Middle frontal gyrus (tissue), 1 donor: Measurements from ENCODE around the gene ZNF480.
"Not testable (repeated sequence)": the region's sequence is repeated elsewhere in the genome, so short reads cannot be mapped to it uniquely, and the experiment has no call there.

Experiments used
- DNase-seq: peaks from one replicate; pipeline ENCODE4 v3.0.0-alpha.2; 2015; ENCODE audit warnings: low spot score; ENCODE audit errors: extremely low spot score

ZNF480 gene

DNA sequence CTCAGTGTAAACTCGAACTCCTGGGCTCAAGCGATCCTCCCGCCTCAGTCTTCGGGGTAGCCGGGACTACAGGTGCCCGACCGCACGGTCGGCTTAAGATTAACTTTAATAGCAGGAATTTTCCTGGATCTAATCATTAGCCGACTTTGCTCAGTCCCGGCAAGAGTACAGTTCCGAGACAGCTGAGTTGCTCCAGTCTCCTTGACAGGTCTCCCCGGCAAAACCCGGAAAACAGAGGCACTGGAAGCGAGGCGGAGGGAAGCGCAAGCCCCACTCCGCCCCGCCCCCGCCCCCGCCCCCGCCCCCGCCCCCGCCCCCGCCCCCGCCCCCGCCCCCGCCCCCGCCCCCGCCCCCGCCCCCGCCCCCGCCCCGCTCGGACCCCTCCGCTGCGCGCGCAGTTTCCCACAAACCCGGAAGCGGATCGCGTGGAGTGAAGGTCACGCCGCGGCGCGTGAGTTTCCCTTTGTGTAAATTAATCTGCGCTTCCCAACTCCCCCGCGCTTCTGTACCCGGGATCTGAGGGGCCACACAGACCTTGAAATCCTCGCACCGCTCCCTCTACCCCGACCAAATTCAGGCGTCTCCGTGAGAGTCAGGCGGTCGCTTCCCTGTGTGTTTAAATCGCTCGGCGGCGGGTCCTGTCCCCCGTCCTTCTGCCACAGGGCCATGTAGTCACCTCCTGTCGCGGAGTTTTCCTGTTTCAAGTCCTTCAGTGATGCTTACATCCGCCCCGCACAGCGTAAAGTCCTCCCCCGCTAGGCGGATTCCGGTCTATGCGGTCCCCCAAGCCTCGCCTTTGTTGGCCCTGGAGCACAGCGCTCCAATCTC lies at the start of gene ZNF480:
TSS of gene ZNF480 (plus strand) at position 397 of the 828 bp plus-strand sequence. CDS start 3,244 bp downstream, outside the sequence.
- DNase-seq: peak; percentile 80

DNA sequence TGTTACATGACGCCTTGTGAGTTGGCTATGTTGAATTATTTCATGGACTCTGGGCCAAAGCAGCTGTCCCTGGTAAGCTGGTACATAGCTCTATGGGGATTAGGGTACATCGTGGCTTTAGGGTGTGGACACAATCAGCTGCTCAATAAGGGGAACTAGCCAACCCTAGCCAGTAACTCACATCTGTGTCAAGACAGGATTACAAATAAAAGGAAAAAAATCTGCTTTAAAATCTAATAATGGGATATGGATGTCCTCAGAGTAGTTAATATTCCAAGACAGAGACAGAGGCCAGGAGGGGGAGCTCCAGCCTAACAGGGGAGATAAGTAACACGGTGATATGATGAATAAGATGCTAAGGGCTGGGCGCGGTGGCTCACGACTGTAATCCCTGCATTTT lies 48.7 kb upstream of the ZNF480 start:
- DNase-seq: no peak

DNA sequence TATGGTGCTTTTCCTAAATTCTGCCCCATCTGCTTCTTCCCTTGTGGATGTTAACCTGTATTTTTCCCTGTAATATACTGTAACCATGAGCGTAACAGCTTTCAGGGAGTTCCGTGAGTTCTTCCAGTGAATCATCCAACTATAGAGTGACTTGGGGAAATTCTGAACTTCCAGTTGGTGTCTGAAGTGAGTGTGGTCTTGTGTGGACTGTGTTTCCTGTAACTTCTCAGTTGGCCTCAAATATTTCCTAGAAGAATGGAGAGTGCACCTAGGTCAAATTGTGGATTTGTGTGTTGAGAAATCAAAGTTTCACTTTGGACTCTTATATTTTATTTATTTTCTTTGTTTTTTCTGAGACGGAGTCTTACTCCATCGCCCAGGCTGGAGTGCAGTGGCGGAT lies 38.5 kb upstream of the ZNF480 start:
- no peak for DNase-seq

DNA sequence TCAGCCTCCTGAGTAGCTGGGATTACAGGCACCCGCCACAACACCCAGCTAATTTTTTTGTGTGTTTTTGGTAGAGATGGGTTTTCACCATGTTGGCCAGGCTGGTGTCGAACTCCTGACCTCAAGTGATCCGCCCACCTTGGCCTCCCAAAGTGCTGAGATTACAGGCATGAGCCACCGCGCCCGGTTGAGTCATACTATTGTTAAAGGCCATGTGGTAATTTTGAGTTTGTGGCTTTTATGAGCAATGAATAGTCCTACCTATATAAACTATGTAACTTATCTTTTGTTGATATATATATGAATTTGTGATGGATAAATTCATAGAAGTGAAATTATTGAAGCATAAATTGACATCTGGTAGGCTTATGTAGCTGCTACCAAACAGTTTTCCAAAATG lies 31.4 kb upstream of the ZNF480 start:
- DNase-seq: not testable (repeated sequence)

DNA sequence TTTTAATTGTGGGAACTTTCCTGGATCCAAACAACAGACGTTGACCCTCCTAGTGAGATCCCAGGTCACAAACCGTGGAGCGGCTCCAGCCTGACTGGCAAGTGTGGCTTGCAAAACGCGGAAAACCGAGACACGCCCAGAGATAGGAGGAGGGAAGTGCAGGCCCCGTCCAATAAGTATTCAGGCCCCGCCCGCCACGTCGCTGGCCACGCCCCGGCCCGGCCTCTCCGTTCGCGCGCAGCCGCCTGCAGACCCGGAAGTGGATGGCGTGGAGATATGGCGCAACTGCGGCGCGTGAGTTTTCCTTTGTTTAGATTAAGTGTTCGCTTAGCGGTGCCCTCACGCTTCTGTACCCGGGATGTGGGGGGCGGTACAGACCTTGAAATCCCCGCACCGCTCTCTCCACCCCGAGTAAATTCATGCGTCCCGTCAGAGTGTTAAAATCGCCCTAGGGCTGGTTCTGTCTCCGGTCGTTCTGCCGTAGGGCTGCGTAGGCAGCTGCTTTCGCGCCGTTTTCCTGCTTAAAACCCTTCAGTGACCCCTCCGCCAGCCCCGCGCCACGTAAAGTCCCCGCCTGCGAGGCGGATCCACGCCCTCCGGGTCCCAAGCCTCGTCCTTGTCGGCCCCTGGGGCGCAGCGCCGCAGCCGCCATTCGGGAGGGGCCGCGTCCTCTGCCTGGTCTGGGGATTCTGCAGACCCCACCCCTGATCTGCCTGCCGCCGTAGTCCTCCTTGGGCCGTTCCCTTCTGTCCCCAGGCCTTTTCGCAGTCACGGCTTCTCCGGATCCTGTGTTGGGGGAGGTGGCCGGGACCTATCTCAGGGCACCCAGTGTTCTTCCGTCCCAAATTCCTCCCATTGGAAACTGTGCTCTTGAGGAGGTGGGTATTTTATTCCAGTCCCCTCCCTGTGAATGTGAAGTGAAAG lies 27.4 kb upstream of the ZNF480 start, which contains the start of gene ZNF766:
TSS of gene ZNF766 (plus strand) at position 250 of the 924 bp plus-strand sequence. CDS start at position 277, 27 bp downstream.
- peak; percentile 84 for DNase-seq

DNA sequence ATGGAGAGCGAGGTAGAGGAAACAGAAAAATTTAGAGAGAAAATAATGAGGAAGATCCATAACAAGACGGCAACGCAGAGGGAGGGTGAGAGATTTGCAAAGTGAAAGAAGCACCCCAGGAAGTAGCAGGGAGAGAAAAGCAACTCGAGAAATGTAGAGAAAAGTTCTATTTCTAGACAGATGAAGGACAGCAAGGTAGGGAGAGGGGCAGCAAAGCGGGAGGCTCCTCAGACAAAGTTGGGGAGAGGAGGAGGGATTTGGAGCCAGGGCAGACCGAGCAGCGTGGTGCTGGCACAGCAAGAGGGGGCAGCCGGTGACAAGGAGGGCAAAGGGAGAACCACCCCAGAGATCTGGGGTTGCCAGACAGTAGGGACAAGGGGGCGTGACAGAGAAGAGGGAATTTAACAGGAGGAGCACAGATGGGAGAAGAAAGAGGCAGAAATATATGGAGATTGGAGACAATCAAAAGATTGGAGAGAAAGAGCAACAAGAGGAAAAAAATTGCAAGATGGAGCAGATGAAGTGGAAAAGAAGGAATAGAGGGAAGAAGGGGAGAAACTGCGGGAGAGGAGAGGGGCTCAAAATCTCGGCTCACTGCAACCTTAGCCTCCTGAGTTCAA lies 26.6 kb upstream of the ZNF480 start:
- DNase-seq: no peak

DNA sequence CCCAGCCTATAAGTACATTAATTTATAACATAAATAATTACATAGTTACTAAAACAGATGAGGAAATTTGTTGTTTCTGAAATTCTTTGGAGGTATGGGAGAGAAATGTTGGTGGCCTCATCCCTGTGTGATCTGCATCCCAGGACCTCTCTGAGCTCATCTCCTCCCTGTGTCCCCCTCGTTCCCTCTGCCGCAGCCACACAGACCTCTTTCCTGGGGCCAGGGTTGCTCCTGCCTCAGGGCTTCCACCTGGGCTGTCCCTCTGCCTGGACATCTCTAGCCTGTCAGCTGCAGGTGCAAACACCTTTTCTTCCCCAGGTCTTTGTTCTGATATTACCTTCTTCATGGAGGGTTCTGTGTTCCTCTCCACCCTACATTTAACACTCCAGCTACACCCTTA lies 23.7 kb upstream of the ZNF480 start:
- no peak for DNase-seq

DNA sequence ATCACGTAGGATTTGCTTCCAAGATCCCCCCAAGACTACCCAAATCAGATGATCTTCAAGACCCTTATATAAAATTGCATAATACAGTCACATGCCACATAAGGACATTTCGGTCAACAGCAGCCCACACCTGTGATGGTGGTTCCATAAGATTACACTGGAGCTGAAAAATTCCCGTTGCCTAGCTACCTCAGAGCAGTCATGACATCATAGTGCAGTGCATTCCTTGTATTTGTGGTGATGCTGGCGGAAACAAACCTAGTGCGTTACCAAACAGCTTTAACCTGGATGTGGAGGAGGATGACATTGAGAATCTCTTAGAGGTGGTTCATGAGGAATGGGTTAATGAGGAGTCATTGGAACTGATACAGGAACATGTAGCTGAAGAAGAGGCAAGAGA lies 22.8 kb upstream of the ZNF480 start:
- DNase-seq: no peak

DNA sequence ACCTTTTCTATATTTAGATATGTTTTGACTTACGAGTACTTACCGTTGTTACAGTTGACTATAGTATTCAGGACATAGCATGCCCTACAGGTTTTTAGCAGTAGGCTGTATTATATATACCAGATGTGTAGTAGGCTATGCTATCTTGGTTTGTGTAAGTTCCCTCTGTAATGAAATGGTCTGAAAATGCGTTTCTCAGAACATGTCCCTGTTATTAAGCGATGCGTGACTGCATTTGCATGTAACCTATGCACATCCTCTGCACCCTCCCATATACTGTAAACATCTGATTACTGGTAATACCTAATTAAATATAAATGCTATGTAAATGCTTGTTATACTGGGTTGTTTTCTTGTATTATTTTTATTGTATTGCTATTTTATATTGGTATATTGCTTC lies 21.0 kb upstream of the ZNF480 start:
- DNase-seq: no peak

DNA sequence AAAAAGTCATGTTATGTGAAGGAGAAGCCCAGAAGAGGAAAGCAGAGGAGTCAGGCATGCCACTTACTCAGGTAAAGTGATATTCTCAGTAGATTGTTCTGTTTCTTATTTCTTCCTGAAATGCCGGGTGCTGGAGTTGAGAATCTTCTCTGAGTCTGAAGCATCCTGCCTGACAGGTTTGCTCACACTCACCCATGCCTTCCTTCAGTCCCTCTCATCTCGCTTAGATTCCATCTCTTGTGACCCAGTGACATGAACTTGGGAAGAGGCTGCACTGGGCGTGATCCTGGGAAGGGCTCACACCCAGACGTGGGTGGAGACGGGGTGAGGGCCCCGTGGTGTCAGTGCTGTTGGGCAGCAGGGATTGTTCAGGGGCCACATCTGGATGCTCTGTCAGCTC lies 19.5 kb upstream of the ZNF480 start:
- DNase-seq: no peak

DNA sequence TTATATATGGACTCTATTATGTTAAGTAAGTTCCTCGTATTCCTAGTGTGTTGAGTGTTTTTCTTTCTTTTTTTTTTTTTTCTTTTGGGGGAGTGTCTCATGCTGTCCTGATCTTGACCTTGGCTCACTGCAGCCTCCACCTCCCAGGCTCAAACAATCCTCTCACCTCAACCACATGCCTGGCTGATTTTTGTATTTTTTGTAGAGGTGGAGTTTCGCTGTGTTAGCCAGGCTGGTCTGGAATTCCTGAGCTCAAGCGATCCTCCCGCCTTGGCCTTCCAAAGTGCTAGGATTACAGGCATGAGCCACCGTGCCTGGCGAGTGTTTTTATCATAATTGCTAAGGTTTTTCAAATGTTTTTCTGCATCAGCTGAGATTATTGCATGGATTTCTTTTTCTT lies 10.7 kb upstream of the ZNF480 start:
- DNase-seq: no peak

DNA sequence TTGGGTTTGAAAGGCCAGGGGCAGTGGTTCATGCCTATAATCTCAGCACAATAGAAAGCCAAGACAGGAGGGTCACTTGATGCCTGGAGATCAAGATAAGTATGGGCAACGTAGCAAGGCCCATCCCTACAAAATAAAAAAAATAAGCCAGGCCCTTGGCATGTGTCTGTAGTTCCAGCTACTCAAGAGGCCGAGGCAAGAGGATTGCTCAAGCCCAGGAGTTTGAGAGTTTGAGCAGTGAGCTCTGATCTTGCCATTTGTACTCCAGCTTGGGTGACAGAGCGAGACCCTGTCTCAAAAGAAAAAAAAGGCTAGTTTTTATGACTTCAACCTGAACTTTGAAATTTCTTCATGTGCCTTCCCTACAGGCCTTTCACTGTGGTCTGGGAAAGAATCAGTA lies 5.2 kb upstream of the ZNF480 start:
- DNase-seq: no peak

DNA sequence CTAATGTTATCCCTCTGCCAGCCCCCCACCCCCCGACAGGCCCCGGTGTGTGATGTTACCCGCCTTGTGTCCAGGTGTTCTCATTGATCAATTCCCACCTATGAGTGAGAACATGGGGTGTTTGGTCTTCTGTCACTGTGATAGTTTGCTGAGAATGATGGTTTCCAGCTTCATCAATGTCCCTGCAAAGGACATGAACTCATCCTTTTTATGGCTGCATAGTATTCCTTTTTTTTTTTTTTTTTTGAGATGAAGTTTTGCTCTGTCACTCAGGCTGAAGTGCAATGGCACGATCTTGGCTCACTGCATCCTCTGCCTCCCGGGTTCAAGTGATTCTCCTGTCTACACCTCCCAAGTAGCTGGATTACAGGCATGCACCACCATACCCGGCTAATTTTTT lies 4.0 kb upstream of the ZNF480 start:
- not testable (repeated sequence) for DNase-seq

DNA sequence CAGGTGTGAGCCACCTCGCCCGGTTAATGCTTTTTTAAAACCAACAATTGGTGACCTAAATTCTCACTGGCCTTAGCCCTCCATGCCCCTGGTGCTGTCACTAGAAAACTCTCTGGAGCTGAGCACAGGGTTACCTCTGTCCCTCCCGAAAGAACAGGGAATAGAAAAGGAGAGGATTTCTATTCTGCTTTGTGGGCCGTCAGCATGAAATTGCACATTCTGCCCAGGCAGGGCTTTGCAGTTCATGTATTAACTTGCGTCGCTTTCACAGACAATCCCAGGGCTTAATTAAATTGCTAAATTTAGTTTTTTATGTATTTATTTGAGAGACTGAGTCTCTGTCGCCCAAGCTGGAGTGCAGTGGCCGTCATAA lies 583 bp upstream of the ZNF480 start:
- no peak for DNase-seq

DNA sequence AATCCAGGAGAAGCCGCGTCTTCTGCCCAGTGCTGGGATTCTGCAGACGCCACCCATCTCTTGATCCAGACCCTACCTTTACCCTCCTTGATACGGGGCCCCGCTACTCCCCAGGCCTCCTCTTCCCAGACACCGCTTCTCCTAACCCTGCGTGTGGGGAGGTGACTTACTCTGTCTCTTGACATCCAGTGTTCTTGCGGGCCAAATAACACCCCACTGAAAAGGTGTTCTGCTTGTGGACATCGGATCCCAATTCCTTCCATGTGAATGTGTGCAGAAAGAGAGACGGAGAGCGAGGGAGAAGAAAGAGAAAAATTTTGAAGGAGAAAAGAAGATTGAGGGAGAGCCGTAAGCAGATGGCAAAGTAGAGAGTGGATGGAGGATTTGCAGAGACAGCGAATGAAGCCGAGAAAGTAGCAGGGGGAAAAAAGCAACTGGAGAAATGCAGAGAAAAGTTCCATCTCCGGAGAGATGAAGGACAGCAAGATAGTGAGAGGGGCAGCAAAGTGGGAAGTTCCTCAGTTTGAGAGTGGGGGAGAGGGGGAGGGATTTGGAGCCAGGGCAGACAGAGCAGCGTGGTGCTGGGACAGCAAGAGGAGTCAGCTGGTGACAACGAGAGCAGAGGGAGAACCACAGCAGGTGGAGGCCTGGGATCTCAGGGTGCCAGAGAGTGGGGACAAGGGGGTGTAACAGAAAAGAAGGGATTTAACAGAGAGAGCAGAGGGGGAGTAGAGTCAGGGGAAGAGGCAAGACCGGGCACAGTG lies 814 bp downstream of the ZNF480 start:
- no peak for DNase-seq

DNA sequence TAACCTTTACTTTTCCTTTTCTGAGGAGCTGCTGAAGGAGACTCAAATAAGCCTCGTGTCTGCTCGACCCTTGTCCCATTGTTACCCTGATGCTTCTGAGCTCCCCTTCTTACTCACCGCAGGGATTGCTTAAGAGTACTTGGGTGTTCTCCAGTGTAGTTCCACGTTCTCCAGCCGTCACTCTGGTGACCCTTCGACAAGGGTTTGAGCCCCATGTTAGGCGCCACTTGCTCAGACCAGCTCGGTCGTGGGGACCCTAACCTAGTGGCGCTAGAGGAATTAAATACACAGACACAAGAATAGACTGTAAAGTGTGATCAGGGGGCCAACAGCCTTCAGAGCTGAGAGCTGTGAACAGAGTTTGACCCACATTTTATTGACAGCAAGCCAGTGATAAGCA lies 10.3 kb downstream of the ZNF480 start:
- no peak for DNase-seq

DNA sequence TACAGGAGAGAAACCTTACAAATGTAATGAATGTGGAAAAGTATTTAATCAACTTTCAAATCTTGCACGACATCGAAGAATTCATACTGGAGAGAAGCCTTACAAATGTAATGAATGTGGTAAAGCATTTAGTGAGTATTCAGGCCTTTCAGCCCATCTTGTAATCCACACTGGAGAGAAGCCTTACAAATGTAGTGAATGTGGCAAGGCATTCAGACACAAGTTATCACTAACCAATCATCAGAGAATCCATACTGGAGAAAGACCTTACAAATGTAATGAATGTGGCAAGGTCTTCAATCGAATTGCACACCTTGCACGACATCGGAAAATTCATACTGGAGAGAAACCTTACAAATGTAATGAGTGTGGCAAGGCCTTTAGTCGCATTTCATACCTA lies 25.5 kb downstream of the ZNF480 start:
- no peak for DNase-seq

DNA sequence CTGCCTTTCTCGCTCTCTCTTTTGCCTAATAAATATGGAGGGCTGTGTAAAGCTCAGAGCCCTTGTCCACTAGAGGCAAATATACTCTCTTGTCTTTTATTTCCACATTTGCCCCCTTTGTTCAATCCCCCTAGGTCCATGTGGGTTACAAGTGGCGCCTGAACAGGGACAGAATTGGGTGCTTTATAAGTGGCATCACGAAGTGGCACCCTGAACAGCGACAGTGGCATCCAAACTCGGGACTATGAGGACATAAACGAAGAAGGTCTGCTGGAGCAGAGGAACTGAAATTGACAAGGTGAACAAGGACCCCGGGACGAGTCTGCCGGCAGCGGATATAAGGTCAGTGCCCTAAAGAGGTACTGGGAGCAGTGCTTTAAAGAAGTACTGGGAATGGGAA lies 34.8 kb downstream of the ZNF480 start:
- no peak for DNase-seq

DNA sequence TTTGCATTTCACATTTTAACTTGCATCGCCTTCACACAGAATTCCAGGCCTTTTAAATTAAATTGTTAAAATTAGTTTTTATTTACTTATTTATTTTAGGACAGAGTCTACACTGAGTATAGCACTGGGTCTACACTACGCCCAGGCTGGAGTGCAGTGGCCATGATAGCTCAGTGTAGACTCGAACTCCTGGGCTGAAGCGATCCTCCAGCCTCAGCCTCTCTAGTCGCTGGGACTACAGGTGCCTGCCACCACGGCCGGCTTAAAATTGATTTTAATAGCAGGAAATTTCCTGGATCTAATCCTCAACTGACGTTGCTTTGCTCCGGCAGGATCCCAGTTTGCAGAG lies 38.8 kb downstream of the ZNF480 start:
- no peak for DNase-seq

DNA sequence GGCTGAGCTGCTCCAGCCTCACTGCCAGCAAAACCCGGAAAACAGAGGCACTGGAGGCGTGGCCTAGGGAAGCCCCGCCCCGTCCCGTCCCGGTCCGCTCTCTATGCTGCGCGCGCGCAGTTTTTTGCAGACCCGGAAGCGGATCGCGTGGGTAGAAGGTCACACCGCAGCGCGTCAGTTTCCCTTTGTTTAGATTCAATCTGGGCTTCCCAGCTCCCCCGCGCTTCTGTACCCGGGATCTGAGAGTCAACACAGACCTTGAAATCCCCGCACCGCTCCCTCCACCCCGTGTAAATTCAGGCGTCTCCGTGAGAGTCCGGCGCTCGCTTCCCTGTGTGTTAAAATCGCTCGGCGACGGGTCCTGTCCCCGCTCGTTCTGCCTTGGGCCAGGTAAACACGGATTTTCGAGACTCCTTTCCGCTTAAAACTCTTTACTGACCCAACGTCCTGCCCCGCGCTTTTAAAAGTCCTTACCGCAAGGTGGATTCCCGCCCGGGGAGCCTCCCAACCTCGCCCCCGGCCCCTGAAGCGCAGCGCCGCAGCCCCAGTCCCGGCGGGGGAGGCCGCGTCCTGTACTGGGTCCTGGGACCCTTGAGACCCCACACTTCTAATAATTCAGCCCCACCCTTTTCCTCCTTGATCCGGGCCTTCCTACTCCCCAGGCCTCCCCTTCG lies 39.3 kb downstream of the ZNF480 start, which contains the start of gene ZNF610:
TSS of gene ZNF610 (plus strand) at position 127 of the 674 bp plus-strand sequence. CDS start 12,930 bp downstream, outside the sequence.
- DNase-seq: peak; percentile 83
